HG03558 (cell line): ENCODE results near the gene CPNE6.

ENCODE experiments used
- ATAC-seq: cut with Tn5 transposase; IDR thresholded peaks from one replicate; pipeline ENCODE4 v1.9.1; 2021; ENCODE audit warnings: moderate number of reproducible peaks; ENCODE audit not compliant: unreplicated experiment; ENCODE audit errors: extremely low read depth

The CPNE6 gene

DNA sequence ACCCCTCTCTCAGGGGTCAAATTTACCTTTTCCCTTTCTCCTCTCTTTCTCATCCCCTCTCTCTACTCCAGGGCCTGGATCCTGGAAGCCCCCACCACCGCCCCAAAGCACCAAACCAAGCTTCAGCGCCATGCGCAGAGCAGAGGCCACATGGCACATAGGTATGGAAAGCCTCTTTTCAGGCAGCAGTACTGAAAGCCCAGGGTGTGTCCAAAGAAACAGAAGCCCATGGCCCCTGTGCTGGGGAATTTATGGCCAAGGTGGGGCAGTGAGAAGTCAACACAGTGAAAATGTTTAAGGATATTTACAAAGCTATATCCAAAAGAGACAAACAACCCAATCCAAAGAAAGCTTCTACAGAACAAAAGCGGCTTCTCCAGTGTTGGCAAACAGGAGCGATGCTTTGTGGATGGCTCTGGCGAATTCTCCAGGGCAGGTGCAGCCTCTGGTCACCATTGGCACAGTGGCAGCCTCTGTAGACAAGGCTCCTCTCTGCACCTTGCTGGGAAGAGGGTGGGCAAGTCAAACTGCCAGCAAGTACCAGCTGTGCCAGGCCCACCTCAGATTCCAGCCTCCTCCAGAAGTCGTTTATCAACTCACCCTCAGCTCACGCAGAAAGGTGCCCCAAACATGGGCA lies 4.7 kb upstream of the CPNE6 start:
- no peak for ATAC-seq

DNA sequence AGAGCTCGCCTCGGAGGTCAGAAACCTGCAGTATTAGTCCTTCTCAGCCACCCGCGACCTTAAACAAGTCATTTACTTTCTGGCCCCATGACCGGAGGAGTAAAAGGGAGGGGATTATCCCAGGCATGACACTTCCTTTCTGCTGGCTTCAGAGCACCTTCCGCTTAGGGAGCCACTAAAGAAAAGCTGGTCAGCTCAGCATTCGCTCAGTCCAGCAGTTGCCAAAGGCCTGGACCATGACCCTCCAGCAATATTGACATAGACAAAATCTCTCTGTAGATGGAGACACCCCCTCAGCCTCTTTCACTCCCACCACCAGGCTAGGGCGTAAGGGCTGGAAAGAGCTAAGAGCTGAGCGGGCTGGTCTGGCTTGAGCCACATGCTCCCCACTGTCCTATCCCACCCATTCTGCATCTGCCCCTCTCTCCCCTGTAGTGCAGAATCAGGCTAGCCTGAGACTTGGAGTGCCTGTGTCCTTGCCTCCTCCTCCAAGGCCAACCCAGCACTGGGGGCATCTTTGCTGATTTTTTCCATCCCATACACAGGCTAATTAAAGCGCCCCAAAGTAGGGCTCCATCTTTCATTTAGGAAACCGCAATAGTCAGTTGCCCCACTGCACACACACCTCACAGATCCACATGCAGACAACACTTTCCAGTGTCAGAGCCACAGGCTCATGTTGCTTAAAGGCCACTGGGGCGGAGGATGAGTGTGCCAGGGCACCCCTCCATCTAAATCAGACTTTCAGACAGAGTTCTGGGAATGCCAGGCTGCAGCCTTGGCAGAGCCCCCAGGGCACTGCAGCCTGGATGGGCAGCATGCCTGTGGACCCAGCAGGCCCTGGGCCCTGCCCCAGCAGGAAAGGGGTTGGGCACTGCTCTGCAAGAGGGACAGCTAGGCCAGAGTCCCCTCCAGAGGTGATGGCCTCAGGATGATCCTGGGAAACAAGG lies 4.0 kb upstream of the CPNE6 start:
- no peak for ATAC-seq

DNA sequence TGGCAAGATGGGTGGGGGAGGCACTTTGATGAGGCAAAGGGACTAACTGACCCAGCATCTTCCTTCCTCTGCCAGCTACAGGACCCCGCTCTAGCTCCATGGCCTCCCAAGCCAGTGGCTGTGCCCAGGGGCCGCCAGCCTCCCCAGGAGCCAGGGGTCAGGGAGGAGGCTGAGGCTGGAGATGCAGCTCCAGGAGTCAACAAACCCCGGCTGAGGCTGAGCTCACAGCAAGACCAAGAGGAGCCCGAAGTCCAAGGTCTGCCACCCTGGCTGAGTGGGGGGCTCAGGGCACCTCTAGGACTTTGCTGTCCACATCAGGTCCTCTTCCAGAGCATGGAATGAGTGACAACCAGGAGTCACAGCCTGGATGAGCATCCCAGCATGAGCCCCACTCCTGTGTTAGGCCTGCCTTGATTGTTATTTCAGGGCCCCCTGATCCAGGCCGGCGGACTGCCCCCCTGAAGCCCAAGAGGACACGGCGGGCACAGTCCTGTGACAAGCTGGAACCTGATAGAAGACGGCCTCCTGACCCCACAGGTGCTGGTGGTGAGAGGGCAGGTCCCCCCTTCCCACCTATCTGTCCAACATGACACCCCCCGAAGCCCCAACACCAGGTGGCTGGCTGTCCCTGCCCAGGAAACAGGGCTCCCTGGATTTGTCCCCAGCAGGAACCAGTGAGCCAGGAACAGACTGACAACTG lies 2.5 kb upstream of the CPNE6 start:
- ATAC-seq: no peak

DNA sequence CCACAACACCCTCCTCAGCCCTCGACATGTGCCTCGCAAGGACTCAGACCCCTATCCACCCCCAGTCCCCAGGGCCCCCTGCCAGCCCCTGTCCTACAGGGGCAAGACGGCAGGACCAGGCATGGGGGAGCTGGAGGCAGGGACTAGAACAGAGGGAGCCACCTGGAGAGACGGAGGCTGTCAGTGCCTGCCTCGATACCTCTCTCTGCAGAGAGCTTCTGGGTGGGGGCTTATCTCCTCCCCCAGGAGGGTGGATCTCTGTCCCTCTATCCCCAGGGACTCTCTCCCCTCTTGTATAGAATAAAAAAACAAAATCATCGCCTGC lies 2.0 kb upstream of the CPNE6 start:
- ATAC-seq: no peak

DNA sequence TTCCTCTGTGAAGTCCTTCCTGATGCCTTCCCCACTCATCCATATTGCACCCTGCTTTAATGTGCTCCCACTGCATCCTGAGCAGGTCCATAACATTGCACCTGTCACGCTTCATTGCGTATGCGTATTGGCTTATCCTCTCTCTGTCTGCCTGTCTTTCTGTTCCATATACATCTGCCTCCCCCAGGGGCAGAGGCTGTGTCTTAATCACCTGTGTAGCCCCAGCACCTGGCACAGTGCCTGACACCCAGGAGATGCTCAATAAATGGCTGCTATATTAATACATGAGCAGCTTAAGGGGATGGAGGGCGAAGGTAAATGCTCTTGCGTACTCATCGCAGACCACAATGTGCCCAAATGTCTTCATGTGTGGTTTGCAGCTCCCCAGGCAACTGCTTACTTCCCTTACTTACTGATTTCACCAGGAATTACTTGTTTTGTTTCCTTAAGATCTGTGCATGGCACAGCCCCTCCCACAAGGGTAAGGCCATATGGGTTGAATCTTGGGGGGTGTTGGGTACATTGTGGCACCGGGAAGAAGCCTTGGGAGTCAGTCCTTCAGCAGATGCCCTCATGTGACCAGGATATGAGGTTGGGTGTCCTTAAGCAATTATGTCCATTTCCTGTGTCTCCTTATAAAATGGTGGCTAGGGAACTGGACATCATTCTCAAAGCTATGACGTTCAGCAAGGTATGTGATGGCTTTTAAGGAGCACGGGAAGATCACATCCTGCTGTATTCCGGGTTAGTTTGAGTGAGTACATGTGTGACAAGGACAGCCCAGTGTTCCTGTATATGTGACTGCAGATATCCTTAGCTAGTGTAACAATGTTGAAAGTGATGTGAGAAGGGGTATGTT lies 848 bp upstream of the CPNE6 start:
- ATAC-seq: no peak

DNA sequence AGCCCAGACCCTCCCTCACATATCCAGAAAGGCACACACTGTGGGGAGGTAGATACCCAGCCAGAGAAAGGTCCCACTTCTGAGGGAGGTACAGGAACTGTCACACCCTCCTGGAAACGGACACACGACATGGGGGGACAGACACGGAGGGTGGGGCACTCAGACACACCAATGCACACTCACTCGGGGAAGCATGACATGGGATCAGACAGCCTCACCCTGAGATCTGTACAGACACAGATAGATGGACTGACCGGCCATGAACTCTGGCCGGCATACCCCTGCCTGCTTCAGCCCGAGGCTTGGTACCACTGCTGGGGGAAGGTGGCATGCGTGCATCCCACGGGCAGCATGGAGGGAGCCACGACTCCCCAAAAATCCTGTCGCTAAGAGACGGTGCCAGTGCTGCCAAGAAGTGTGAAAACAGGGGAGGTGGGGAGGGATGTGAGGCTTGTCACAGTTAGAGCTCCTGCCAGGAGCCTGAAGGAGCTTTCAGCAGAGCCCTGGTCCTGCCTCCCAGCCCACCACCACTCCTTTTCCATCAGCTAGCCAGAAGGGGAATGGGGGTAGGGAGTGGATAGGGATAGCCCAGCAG lies 571 bp downstream of the CPNE6 start:
- ATAC-seq: no peak

DNA sequence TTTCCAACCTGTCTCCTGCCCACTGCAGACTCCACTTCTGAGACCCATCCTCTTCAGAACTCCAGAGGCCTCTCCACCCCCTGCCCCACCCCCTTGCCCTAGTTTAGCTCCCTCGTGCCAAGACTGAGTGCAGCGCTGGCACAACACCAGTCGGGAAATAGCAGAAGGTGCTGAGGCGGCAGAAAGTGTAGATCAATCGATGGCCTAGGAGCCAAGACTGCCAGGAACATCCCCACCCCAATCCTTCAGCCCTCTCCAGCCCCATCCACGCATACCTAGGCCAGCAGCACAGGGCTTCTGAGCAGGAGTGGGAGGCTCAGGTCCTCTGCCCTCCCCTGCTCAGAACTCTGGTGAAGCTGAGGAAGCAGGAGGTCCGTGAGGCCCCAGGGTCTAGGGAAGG lies 1.1 kb downstream of the CPNE6 start:
- ATAC-seq: no peak

DNA sequence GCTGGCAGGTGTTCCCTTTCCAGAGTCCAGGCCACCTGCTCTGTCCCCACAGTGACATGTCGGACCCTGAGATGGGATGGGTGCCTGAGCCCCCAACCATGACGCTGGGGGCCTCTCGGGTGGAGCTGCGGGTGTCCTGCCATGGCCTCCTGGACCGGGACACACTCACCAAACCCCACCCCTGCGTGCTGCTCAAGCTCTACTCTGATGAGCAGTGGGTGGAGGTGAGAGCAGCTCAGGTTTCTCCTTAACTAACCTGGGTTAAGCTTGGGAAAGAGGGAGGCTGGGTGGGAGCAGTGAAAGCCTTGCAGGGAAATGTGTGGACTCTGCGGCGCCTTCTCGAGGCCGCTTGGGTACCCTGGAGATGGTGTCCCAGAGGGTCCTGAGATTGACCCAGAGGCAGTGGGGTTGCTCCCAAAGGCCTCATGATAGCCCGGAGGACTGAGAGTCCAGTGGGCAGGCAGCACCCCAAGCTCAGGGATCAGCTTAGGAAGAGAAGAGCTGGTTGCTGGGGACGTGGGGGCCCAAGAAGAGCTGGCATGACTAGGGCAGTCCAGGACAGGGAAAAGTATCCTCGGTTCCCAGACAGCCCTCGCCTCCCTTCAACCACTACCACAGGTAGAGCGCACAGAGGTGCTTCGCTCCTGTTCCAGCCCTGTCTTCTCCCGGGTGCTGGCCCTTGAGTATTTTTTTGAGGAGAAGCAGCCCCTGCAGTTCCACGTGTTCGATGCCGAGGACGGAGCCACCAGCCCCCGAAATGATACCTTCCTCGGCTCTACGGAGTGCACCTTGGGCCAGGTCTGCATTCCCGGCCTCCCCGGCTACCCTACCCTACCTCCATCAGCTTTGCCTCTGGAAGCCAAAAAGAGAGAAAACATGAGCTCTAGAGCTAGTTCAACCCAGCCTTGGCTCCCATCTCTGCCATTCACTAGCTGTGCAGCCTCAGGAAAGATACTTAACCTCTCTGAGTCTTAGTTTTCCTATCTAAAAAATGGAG lies 1.8 kb downstream of the CPNE6 start:
- no peak for ATAC-seq

DNA sequence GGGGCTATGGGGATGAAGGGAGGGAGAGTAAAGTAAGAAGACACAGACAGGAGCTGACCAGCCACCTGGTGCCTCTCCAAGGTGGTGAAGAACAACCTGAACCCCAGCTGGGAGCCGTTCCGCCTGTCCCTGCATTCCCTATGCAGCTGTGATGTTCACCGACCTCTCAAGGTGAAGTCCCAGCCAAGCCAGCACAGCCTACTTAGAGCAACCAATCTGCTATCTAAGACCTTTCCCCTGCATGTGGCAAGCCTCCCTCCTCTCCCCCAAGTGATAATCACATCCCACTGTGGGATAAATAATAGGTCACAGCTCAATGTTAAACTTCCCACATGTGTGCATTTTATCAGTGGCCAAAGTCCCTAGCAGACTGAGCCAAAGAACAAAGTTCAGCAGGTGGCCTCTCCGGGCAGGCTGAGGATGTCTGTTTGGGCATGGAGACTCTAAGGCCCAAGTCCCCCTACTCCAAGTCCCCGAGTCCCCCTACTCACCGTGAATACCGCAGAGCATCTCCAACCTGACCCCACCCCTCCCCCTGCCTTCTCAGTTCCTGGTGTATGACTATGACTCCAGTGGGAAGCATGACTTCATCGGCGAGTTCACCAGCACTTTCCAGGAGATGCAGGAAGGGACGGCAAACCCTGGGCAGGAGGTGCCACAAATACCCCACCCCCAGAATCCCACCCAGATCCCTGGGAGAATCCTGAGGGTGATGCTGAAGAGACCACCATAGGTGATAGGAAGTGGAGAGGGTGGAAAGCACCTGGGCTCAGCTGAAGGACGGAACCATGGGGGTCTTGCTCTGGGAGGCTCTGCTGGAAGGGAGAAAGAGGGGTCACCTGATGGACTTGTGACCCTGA lies 3.5 kb downstream of the CPNE6 start:
- ATAC-seq: no peak

DNA sequence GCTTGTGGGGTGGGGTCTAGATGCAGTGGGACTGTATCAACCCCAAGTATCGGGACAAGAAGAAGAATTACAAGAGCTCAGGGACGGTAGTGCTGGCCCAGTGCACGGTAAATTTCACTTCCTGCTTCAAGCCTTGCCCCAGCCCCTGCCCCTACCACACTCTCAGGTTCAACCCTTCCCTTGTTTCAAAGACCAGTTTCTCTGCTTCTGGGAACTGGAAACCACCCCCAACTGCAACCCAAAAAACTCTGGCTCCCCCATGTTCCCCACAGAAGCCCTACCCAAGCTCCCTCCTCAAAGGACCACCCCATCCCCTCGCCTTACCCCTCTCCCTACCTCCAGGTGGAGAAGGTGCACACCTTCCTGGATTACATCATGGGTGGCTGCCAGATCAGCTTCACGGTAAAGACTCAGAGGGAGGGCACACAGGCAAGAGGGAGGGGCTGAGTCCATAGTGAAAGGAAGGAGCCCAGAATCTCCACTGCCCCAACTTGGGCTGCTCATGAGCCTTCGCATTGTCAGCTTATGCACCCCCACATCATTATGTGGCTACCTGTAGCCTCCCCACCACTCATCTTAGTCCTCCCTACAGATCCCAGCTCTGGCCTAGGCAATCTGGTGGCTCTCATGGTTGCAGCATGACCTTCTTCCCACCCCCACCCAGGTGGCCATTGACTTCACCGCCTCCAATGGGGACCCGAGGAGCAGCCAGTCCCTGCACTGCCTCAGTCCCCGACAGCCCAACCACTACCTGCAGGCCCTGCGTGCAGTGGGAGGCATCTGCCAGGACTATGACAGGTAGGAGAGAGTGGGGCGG lies 4.3 kb downstream of the CPNE6 start:
- no peak for ATAC-seq

DNA sequence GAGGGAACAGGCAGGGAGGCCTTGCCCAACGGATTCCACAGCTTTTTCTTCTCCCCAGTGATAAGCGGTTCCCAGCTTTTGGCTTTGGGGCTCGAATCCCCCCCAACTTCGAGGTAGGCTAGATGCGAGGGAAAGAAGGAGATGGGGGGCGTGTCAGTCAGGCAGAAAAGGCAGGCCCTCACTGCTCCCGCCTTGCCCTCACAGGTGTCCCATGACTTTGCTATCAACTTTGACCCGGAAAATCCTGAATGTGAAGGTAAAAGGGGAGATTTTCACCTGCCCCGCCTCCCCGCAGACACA lies 4.9 kb downstream of the CPNE6 start:
- ATAC-seq: no peak

DNA sequence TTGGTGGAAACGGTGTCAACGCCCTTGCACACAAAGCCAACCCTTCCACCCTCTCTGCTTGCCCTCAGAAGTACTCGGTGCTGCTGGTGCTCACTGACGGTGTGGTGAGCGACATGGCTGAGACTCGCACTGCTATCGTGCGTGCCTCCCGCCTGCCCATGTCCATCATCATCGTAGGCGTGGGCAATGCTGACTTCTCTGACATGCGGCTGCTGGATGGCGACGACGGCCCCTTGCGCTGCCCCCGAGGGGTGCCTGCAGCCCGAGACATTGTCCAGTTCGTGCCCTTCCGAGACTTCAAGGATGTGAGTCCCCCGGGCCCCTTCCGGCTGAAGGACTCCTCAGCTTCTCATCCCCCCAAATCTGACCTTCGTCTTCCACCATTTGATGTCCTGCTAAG lies 5.7 kb downstream of the CPNE6 start:
- no peak for ATAC-seq

DNA sequence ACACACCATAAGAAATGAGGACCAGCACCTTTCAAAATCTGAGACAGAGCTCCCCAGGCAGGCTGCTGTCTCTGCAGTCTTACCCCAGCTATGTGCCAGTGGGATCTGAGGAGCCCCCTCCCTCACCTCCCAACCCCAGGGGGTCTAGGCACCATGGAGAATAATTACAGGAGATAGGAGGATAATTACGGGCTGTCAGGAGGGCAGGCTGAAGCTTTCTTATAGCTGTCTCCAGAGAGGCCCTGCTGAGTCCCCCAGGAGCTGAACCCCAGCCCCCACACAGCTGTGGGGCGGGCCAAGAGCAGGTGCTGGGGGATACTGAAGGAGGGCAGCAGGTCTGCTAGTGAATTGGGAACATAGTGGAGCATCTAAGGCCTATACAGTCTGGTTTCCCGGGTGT lies 6.8 kb downstream of the CPNE6 start:
- ATAC-seq: no peak

DNA sequence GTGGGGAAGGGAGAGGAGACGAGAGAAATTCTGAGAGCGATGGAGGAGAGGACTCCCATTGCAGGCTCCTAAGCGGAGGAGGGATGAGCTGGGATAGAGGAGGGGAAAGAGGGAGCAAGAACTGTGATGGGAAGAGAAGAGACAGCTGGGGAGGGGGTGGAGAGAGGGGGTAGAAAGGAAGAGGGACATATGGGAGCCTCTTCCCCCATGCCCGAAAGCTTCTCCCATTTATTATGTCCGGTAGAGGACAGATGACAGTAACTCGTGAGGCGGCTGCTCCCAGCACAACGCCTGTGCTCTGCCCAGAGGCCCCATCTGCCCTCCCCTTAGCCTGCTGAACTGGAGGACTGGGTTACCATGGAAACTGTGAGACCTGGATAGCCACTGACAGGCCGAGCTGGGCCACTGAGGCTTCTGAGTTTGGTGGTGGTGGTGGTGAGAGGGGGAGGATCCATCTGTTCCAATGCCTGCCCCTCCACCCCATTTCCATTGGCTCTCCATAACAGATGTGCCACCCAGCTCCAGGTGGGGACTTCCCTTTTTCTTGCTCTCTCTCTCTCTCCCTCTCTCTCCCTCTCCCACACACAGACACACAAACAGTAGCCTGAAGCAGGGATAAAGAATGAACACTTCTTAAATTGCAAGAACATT lies 8.3 kb downstream of the CPNE6 start:
- ATAC-seq: no peak

DNA sequence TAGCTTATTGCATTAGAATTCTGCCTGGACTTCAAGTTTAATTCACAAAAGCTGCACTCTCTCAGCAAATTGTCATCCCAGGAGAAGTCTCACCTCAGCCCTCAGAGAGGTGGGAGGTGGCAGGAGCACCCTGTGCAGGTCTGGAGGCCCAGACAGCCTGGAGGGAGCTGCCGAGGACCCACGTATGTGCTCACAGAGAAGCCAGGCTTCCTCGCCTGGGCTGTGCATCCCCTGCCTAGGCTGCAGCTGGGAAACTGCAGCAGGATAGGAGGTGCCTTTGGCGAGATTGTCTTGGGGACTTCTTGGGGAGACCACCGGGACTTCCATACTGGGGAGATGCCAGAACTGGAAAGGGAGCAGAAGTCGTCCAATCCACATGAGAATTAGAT lies 8.8 kb downstream of the CPNE6 start:
- no peak for ATAC-seq

DNA sequence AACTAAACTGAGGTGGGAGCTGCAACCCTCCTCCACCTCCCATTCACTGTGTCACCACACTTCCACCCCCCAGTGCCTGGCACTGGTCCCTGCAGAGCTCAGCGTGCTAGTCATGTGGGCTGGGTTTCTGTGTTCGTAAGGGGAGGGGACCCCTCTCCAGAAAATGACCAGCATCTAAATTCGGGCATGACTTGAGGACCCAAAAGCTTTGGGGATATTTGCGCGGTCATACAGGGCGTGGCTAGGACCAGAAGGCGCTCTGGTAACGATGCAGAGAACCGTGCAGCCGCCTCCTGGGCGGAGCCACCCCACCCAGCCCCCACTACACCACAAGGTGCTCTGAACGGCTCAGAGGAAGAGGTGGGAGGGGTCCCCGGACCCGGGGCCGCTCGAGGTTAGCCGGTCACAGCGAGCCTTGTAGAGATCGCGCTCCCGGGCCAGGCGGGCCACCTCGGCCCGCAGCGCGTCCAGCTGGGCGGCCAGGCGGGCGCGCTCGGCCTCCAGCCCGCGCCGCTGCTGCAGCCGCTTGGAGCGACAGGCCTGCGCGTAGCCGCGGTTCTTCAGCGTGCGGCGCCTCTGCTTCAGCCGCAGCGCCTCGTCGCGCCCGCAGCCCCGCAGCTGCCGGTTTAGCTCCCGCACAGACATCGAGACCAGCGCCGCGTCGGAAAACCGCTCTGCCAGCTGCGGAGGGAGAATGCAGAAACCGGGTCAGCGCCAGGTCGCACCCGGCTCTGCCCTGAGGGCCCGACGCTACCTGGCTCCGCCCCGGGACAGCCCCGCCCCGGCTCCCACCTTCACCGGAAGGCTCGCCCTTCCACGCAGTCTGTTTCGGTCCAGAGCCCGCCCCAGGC lies 9.8 kb downstream of the CPNE6 start:
- ATAC-seq: no peak
